ENCODE data around the gene VPS26C.
A peak's percentile ranks its signal among the peaks of the same experiment; 100 is the strongest.

The VPS26C gene

GRCh38 chr21:37272897-37273296 is 5.8 kb upstream of the VPS26C start:
- DNase-seq (ENCODE audit: low read depth): no peak
- no peak for TF ChIP-seq CTCF (IDR thresholded peaks at IDR 0.05; ENCODE audit: insufficient read depth, low read depth, low read length, missing control alignments)

GRCh38 chr21:37270576-37271365 is 3.6 kb upstream of the VPS26C start:
- H3K4me3 ChIP-seq (ENCODE audit: low read length): no peak overlapping the region

More at GRCh38 chr21:37272897-37273296, 5.8 kb upstream of the VPS26C start:
- no peak overlapping the region for H3K4me3 ChIP-seq (ENCODE audit: low read length)

GRCh38 chr21:37269481-37269880 is 2.3 kb upstream of the VPS26C start:
- no peak for DNase-seq (ENCODE audit: low read depth)
- no peak for TF ChIP-seq CTCF (IDR thresholded peaks at IDR 0.05; ENCODE audit: insufficient read depth, low read depth, low read length, missing control alignments)
- no peak overlapping the region for H3K4me3 ChIP-seq (ENCODE audit: low read length)

More at GRCh38 chr21:37270576-37271365, 3.6 kb upstream of the VPS26C start:
- peak; percentile 80 for DNase-seq (ENCODE audit: low read depth)
- no peak for TF ChIP-seq CTCF (IDR thresholded peaks at IDR 0.05; ENCODE audit: insufficient read depth, low read depth, low read length, missing control alignments)

- no peak for DNase-seq (ENCODE audit: low read depth)
- TF ChIP-seq CTCF (IDR thresholded peaks at IDR 0.05; ENCODE audit: insufficient read depth, low read depth, low read length, missing control alignments): no peak
- H3K4me3 ChIP-seq (ENCODE audit: low read length): peak overlapping the region; percentile 68
Observed at GRCh38 chr21:37268186-37268503, 1.0 kb upstream of the VPS26C start.

- DNase-seq (ENCODE audit: low read depth): no peak
- H3K4me3 ChIP-seq (ENCODE audit: low read length): peak overlapping the region; percentile 68
- no peak for TF ChIP-seq CTCF (IDR thresholded peaks at IDR 0.05; ENCODE audit: insufficient read depth, low read depth, low read length, missing control alignments)
Observed at GRCh38 chr21:37266515-37267221, 466 bp downstream of the VPS26C start.

- peak; percentile 44 for DNase-seq (ENCODE audit: low read depth)
- no peak overlapping the region for H3K4me3 ChIP-seq (ENCODE audit: low read length)
- no peak for TF ChIP-seq CTCF (IDR thresholded peaks at IDR 0.05; ENCODE audit: insufficient read depth, low read depth, low read length, missing control alignments)
Observed at GRCh38 chr21:37264808-37265207, 2.3 kb downstream of the VPS26C start.

All from epithelial cell of esophagus (primary cell).